GM06990 (cell line): ENCODE measurements around the gene MSX1.

ENCODE experiments used
- DNase-seq: peaks from one replicate; pipeline ENCODE4 v3.0.0-alpha.2; 2011; ENCODE audit not compliant: insufficient read length; ENCODE audit errors: extremely low read depth
- H3K27me3 ChIP-seq: replicated peaks from 2 replicates; pipeline ENCODE4 v1.6.0; 2011; ENCODE audit warnings: low read length; ENCODE audit not compliant: control insufficient read depth, insufficient read depth
- H3K36me3 ChIP-seq: 2 replicates; pipeline ENCODE4 v1.5.1; 2011; ENCODE audit warnings: low read length; ENCODE audit not compliant: control insufficient read depth, insufficient read depth
- H3K4me3 ChIP-seq: replicated peaks from 2 replicates; pipeline ENCODE4 v1.5.1; 2011; ENCODE audit warnings: low read depth, mild to moderate bottlenecking, control low read depth, low read length
- TF ChIP-seq, protein P1 (sequence below): IDR thresholded peaks from 2 replicates; pipeline ENCODE4 v1.5.1; 2011; ENCODE audit warnings: low read length, control low read depth, mild to moderate bottlenecking, inconsistent platforms; ENCODE audit not compliant: insufficient read depth, poor library complexity, severe bottlenecking

Gene MSX1

DNA sequence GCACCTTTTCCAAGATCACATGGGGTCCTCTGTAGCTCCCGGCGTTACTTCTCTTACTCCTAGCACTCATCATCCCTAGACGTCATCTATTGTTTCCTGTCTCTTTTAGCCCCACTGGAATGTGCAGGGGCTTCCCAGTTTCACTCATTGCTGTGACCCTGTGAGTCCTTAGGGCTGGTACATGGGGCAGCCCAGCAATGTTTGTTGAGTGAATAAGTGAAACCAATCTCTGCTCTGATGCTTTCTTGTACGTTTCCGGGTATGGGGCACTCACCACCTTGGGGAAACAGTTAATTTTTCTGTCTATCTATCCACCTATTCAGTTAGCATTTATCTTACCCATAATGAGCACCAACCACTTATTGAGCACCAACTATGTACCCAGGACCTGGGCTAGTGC, 16.1 kb downstream of the MSX1 start:
- Histone ChIP-seq H3K36me3 (no peaks in the 10 kb centered on the region), H3K4me3 (no peak overlapping the region), H3K27me3 (peaks cover 3% of the 10 kb centered on the region; the same call in 1 of the 2 replicates)
- DNase-seq, result no peak
- TF ChIP-seq, protein P1, sequence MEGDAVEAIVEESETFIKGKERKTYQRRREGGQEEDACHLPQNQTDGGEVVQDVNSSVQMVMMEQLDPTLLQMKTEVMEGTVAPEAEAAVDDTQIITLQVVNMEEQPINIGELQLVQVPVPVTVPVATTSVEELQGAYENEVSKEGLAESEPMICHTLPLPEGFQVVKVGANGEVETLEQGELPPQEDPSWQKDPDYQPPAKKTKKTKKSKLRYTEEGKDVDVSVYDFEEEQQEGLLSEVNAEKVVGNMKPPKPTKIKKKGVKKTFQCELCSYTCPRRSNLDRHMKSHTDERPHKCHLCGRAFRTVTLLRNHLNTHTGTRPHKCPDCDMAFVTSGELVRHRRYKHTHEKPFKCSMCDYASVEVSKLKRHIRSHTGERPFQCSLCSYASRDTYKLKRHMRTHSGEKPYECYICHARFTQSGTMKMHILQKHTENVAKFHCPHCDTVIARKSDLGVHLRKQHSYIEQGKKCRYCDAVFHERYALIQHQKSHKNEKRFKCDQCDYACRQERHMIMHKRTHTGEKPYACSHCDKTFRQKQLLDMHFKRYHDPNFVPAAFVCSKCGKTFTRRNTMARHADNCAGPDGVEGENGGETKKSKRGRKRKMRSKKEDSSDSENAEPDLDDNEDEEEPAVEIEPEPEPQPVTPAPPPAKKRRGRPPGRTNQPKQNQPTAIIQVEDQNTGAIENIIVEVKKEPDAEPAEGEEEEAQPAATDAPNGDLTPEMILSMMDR, result no peak

- no peak for DNase-seq
- Histone ChIP-seq H3K36me3 (no peaks in the 10 kb centered on the region), H3K4me3 (no peak overlapping the region), H3K27me3 (peaks cover 3% of the 10 kb centered on the region; the same call in 1 of the 2 replicates)
- TF ChIP-seq, protein P1, result no peak
These were observed 17.6 kb downstream of the MSX1 start for GRCh38 chr4:4876945-4877661.

DNA sequence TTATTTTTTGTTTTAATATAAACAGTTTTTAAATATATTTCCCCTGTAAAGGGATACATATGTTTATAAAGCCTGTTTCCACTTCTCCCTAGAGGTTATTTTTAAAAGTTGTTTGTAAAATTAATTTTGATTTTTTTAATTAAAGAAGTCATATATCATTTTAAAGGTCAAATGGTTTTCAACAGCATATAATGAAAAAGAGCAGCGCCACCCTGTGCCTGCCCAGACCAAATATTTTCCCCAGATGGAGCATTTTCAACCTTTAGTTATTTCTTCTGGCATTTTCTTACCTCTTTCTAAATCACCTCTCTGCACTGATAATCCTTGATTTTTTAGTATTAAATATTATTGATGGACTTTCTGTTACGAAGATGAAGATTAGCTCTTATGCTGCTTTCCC, 21.0 kb downstream of the MSX1 start:
- no peak for DNase-seq
- Histone ChIP-seq H3K27me3 (no peaks in the 10 kb centered on the region), H3K4me3 (no peak overlapping the region), H3K36me3 (no peaks in the 10 kb centered on the region)
- TF ChIP-seq, protein P1, result peak; percentile 53

- DNase-seq, result no peak
These were observed 22.0 kb downstream of the MSX1 start for GRCh38 chr4:4881432-4881831.

DNA sequence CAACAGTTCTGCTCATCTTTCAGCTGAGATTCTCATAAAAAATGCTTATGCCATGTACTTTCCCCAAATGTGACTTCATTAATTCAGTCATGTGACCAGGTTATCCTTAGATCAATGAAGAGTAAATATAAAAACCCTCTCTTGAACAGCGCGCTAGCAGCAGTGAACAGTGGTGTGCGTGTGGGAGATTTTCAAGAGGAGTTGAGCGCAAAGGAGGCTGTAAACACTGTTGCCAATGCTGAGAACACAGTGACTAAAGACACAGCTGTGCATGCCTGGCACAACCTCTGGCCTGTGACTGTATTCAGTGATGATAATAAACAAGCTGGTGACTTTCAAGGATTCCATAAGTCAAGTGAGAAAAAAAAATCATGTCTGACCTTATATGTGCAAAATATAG, 25.1 kb downstream of the MSX1 start:
- TF ChIP-seq, protein P1, result no peak
- Histone ChIP-seq H3K27me3 (peaks cover 2% of the 10 kb centered on the region; the same call in 1 of the 2 replicates), H3K36me3 (no peaks in the 10 kb centered on the region), H3K4me3 (no peak overlapping the region)
- no peak for DNase-seq

More at GRCh38 chr4:4881432-4881831, 22.0 kb downstream of the MSX1 start:
- Histone ChIP-seq H3K36me3 (no peaks in the 10 kb centered on the region), H3K4me3 (no peak overlapping the region), H3K27me3 (no peaks in the 10 kb centered on the region)
- TF ChIP-seq, protein P1, result no peak
